ENCODE results near the gene EEFSEC. TPM values are rescaled to one million over a fixed set of nuclear protein-coding genes. Genes with fewer than 3 reads are reported as not detected.

The EEFSEC gene
- polyA plus RNA-seq, 1 donor from 2014 or later: 4.6 TPM

GRCh38 chr3:128113817-128114794, 39.2 kb upstream of the EEFSEC start:
- no peak overlapping the region for H2AFZ ChIP-seq (ENCODE audit: low read depth, low read length)
- no peak overlapping the region for H3K9ac ChIP-seq (ENCODE audit: low read length)
- H3K4me2 ChIP-seq (ENCODE audit: low read length): no peak overlapping the region
- H3K79me2 ChIP-seq (replicated peaks; ENCODE audit: insufficient read depth, low read length): no peaks in the 10 kb centered on the region
- no peak overlapping the region for H3K4me3 ChIP-seq (ENCODE audit: low read length)
- H3K9me2 ChIP-seq (ENCODE audit: insufficient read depth, low read length): no peaks in the 10 kb centered on the region
- no peak for TF ChIP-seq RAD21 (conservative IDR thresholded peaks at IDR 0.05)
- no peak for TF ChIP-seq POLR2AphosphoS5 (IDR thresholded peaks at IDR 0.05)
- no peak for TF ChIP-seq EZH2 (IDR thresholded peaks at IDR 0.05; ENCODE audit: borderline replicate concordance, insufficient read depth, low read length, poor library complexity, severe bottlenecking)
- TF ChIP-seq TAF1 (IDR thresholded peaks at IDR 0.05; ENCODE audit: low read depth): no peak
- no peak for TF ChIP-seq REST (IDR thresholded peaks at IDR 0.05; ENCODE audit: borderline replicate concordance)
- H3K27ac ChIP-seq (ENCODE audit: low read length): no peak overlapping the region
- H3K36me3 ChIP-seq (ENCODE audit: insufficient read depth, low read length): no peaks in the 10 kb centered on the region
- no peaks in the 10 kb centered on the region for H3K9me3 ChIP-seq (ENCODE audit: low read length)
- H4K20me1 ChIP-seq (ENCODE audit: insufficient read depth): no peaks in the 10 kb centered on the region
- H3K27me3 ChIP-seq (ENCODE audit: insufficient read depth, low read depth, low read length): no peaks in the 10 kb centered on the region
- no peaks in the 10 kb centered on the region for H3F3A ChIP-seq (ENCODE audit: insufficient read depth, low read length, poor library complexity, severe bottlenecking)

DNA sequence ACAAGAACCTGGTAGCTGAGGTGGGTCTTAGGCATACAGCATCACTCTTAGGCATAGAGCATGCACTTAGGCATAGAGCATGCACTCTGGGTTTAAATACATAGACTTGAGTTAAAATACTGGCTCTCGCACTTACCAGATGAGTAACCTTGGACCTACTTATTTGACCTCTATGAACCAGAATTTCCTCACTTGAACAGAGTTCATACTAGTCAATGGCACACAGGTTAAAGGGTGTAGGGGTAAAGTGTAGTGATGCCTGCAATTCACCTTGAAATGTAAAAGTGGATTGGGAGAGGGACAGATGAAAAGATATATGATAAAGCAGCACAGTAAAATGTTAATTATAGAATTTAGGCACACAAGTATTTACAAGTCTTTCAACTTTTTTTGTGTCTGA, 31.3 kb upstream of the EEFSEC start:
- no peaks in the 10 kb centered on the region for H3K9me2 ChIP-seq (ENCODE audit: insufficient read depth, low read length)
- no peak overlapping the region for H3K4me2 ChIP-seq (ENCODE audit: low read length)
- peaks cover 7% of the 10 kb centered on the region for H3F3A ChIP-seq (ENCODE audit: insufficient read depth, low read length, poor library complexity, severe bottlenecking)
- no peaks in the 10 kb centered on the region for H3K9me3 ChIP-seq (ENCODE audit: low read length)
- no peaks in the 10 kb centered on the region for H3K36me3 ChIP-seq (ENCODE audit: insufficient read depth, low read length)
- TF ChIP-seq REST (IDR thresholded peaks at IDR 0.05; ENCODE audit: borderline replicate concordance): no peak
- TF ChIP-seq EZH2 (IDR thresholded peaks at IDR 0.05; ENCODE audit: borderline replicate concordance, insufficient read depth, low read length, poor library complexity, severe bottlenecking): no peak
- no peak for TF ChIP-seq SMC3 (conservative IDR thresholded peaks at IDR 0.05; ENCODE audit: poor library complexity)
- TF ChIP-seq MXI1 (conservative IDR thresholded peaks at IDR 0.05; ENCODE audit: poor library complexity, severe bottlenecking): no peak
- no peak for TF ChIP-seq RAD21 (conservative IDR thresholded peaks at IDR 0.05)
- TF ChIP-seq EP300 (conservative IDR thresholded peaks at IDR 0.05; ENCODE audit: poor library complexity, severe bottlenecking): no peak
- TF ChIP-seq POLR2AphosphoS5 (IDR thresholded peaks at IDR 0.05): no peak
- no peak overlapping the region for H2AFZ ChIP-seq (ENCODE audit: low read depth, low read length)
- H4K20me1 ChIP-seq (ENCODE audit: insufficient read depth): no peaks in the 10 kb centered on the region
- peaks cover 7% of the 10 kb centered on the region for H3K79me2 ChIP-seq (replicated peaks; ENCODE audit: insufficient read depth, low read length)
- H3K27me3 ChIP-seq (ENCODE audit: insufficient read depth, low read depth, low read length): no peaks in the 10 kb centered on the region
- H3K4me3 ChIP-seq (ENCODE audit: low read length): peak overlapping the region; percentile 97
- no peak overlapping the region for H3K9ac ChIP-seq (ENCODE audit: low read length)
- no peak overlapping the region for H3K27ac ChIP-seq (ENCODE audit: low read length)

Data from neural cell (in vitro differentiated cells).